ENCODE measurements around the gene DYSF. TPM values are rescaled to one million over a fixed set of nuclear protein-coding genes. Genes with fewer than 3 reads are reported as not detected.

Gene DYSF
- total and polyA plus RNA-seq, 2 donors (not counting 3 experiments of a cell fraction or from before 2014, with no cell fraction given): 50.9 to 152 TPM

DNA sequence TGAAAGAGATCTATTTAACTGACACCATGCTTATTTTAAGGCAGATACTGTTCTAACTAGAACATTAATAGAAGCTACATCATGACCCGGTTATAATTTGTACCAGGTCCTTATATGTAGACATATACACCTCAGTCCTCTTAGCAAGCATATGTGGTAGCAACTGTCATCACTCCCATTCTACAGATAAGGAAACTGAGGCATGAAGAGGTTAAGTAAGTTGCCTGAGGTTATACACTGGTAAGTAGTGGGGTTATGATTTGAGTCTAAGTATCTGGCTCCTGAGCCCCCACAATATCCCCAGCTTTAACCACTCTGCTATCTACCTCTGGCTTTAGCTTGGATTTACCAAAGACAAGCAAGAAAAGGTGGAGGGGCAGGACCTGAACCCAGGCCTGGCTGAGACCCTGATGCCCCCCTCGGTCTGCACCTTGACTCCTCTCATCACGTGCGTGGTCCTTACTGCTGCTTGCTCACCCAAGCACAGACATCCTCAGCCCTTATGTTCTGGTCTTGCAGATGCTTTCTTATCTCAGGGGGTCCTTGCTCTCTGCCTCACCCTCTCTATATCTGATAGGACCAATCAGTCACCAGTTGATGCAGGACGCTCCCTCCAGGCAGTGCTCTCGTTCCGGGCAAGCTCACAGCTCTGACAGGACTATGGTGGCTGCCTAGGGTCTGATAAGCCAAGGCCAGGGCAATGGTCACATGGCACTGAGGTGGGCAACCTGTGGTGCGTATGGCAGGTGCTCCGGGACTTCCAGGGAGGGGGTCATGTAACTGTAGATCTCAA is 4.0 kb downstream of the DYSF start:
- TF ChIP-seq GATA2 (IDR thresholded peaks at IDR 0.05; ENCODE audit: insufficient read depth, insufficient read length, low read depth, low read length) (no peak), POLR2AphosphoS5 (IDR thresholded peaks at IDR 0.05; ENCODE audit: insufficient read depth, low read depth, low read length) (no peak)
- H3K4me2 ChIP-seq (ENCODE audit: insufficient read depth, low read length): no peak overlapping the region
- BruUV-seq (replicated peaks): no TSS peak
- no peak overlapping the region for H2AFZ ChIP-seq (ENCODE audit: low read depth, low read length)
- H3K27me3 ChIP-seq (ENCODE audit: control insufficient read depth in 2 of 2, insufficient read depth in 2 of 2, low read length in 2 of 2): no peaks in the 10 kb centered on the region
- no peaks in the 10 kb centered on the region for H3K36me3 ChIP-seq (ENCODE audit: control insufficient read depth in 2 of 2, extremely low read depth in 1 of 2, insufficient read depth in 2 of 2, low read length in 2 of 2)
- no peak for DNase-seq (ENCODE audit: low read depth, low spot score)
- no peaks in the 10 kb centered on the region for H3K9me1 ChIP-seq (replicated peaks; ENCODE audit: control insufficient read depth, extremely low read depth, insufficient read depth, low read length)
- H3K9me3 ChIP-seq (replicated peaks; ENCODE audit: control insufficient read depth, insufficient read depth, low read length): no peaks in the 10 kb centered on the region
- no peak overlapping the region for H3K27ac ChIP-seq (ENCODE audit: insufficient read depth, low read depth, low read length)
- peaks cover 85% of the 10 kb centered on the region for H3K4me1 ChIP-seq (ENCODE audit: control insufficient read depth, extremely low read depth, insufficient read depth, low read length)
- intact Hi-C loops (cut with micrococcal nuclease) (loop anchor here (5.0 to 10.0 kb wide), 3 partner anchors 125 to 160 kb away; partner anchors contain the start of gene ZNF638), dilution Hi-C loops (cut with MboI; ENCODE audit: extremely low pct_ligation_motif_present, low sequenced_read_pairs) (no loop called here)
- no peak for FAIRE-seq
- POLR2A ChIA-PET: no interaction called here
- H3K9ac ChIP-seq (replicated peaks; ENCODE audit: extremely low read depth, insufficient read depth, low read length): no peak overlapping the region
- no peak overlapping the region for H3K4me3 ChIP-seq (replicated peaks in 1 of 3; ENCODE audit: insufficient read depth in 1 of 3, low read depth in 1 of 3, low read length in 3 of 3)
- H4K20me1 ChIP-seq (replicated peaks; ENCODE audit: control insufficient read depth, extremely low read depth, insufficient read depth, low read length): no peaks in the 10 kb centered on the region
- CTCF ChIA-PET: interaction anchor here (1.7 to 19.5 kb wide), 3 partner anchors 10 to 158 kb away, joined by 11 to 670 read pairs (median 20); no protein-coding TSS in a partner anchor
- H3K79me2 ChIP-seq (ENCODE audit: control insufficient read depth, insufficient read depth, low read length): no peaks in the 10 kb centered on the region

DNA sequence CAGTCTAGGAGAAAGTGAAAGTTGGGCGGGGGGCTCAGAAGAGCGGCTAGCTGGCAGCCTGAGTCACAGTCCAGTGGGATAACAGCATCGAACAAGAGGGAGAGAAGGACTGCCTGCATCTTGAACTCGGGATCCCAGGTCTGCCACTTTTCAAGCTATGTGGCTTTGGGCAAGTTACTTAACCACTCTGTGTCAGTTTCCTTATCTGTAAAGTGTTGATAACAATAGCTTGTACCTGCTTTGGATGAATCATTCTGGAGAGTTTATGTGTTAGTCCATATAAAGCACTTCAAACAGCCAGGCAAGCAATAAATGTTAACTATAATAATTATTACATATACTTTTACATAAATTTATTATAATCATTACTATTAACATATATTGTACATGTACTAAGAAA is 4.6 kb downstream of the DYSF start:
- Histone ChIP-seq H3K4me3 (replicated peaks in 1 of 3; ENCODE audit: insufficient read depth in 1 of 3, low read depth in 1 of 3, low read length in 3 of 3) (no peak overlapping the region), H2AFZ (ENCODE audit: low read depth, low read length) (no peak overlapping the region), H3K9me3 (replicated peaks; ENCODE audit: control insufficient read depth, insufficient read depth, low read length) (no peaks in the 10 kb centered on the region), H3K27me3 (ENCODE audit: control insufficient read depth in 2 of 2, insufficient read depth in 2 of 2, low read length in 2 of 2) (no peaks in the 10 kb centered on the region), H3K9me1 (replicated peaks; ENCODE audit: control insufficient read depth, extremely low read depth, insufficient read depth, low read length) (no peaks in the 10 kb centered on the region), H3K27ac (ENCODE audit: insufficient read depth, low read depth, low read length) (no peak overlapping the region), H3K4me1 (ENCODE audit: control insufficient read depth, extremely low read depth, insufficient read depth, low read length) (peaks cover 79% of the 10 kb centered on the region), H3K36me3 (ENCODE audit: control insufficient read depth in 2 of 2, extremely low read depth in 1 of 2, insufficient read depth in 2 of 2, low read length in 2 of 2) (no peaks in the 10 kb centered on the region), H3K4me2 (ENCODE audit: insufficient read depth, low read length) (no peak overlapping the region), H3K9ac (replicated peaks; ENCODE audit: extremely low read depth, insufficient read depth, low read length) (no peak overlapping the region), H3K79me2 (ENCODE audit: control insufficient read depth, insufficient read depth, low read length) (no peaks in the 10 kb centered on the region), H4K20me1 (replicated peaks; ENCODE audit: control insufficient read depth, extremely low read depth, insufficient read depth, low read length) (no peaks in the 10 kb centered on the region)
- no peak for DNase-seq (ENCODE audit: low read depth, low spot score)
- dilution Hi-C loops (cut with MboI; ENCODE audit: extremely low pct_ligation_motif_present, low sequenced_read_pairs) (no loop called here), intact Hi-C loops (cut with micrococcal nuclease) (loop anchor here (5.0 to 10.0 kb wide), 3 partner anchors 126 to 161 kb away; partner anchors contain the start of gene ZNF638)
- CTCF ChIA-PET: interaction anchor here (1.7 to 19.5 kb wide), 3 partner anchors 9 to 158 kb away, joined by 11 to 670 read pairs (median 20); no protein-coding TSS in a partner anchor
- POLR2A ChIA-PET: no interaction called here
- TF ChIP-seq, protein P1, sequence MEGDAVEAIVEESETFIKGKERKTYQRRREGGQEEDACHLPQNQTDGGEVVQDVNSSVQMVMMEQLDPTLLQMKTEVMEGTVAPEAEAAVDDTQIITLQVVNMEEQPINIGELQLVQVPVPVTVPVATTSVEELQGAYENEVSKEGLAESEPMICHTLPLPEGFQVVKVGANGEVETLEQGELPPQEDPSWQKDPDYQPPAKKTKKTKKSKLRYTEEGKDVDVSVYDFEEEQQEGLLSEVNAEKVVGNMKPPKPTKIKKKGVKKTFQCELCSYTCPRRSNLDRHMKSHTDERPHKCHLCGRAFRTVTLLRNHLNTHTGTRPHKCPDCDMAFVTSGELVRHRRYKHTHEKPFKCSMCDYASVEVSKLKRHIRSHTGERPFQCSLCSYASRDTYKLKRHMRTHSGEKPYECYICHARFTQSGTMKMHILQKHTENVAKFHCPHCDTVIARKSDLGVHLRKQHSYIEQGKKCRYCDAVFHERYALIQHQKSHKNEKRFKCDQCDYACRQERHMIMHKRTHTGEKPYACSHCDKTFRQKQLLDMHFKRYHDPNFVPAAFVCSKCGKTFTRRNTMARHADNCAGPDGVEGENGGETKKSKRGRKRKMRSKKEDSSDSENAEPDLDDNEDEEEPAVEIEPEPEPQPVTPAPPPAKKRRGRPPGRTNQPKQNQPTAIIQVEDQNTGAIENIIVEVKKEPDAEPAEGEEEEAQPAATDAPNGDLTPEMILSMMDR (IDR thresholded peaks at IDR 0.05; ENCODE audit: extremely low read depth in 1 of 2, insufficient read depth in 1 of 2, low read depth in 1 of 2, low read length in 2 of 2): no peak
- TF ChIP-seq, protein P2, sequence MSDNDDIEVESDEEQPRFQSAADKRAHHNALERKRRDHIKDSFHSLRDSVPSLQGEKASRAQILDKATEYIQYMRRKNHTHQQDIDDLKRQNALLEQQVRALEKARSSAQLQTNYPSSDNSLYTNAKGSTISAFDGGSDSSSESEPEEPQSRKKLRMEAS (IDR thresholded peaks at IDR 0.05; ENCODE audit: insufficient read depth, insufficient read length): no peak
- no peak for TF ChIP-seq FOS (IDR thresholded peaks at IDR 0.05; ENCODE audit: borderline replicate concordance, insufficient read depth, low read length)
- TF ChIP-seq MYC (IDR thresholded peaks at IDR 0.05; ENCODE audit: low read depth, low read length): no peak
- TF ChIP-seq GATA2 (IDR thresholded peaks at IDR 0.05; ENCODE audit: insufficient read depth, insufficient read length, low read depth, low read length): peak; percentile 29
- no peak for TF ChIP-seq EZH2 (IDR thresholded peaks at IDR 0.05; ENCODE audit: borderline replicate concordance, low read depth, low read length, severe bottlenecking)
- TF ChIP-seq POLR2A (IDR thresholded peaks at IDR 0.05; ENCODE audit: low read depth, low read length): no peak
- BruUV-seq (replicated peaks): no TSS peak
- peak; percentile 77 for FAIRE-seq

Measured in endothelial cell of umbilical vein (primary cell).